ENCODE data around the gene FAM228B.
"Not testable (repeated sequence)": the region's sequence is repeated elsewhere in the genome, so short reads cannot be mapped to it uniquely, and the experiment has no call there.

FAM228B gene

DNA sequence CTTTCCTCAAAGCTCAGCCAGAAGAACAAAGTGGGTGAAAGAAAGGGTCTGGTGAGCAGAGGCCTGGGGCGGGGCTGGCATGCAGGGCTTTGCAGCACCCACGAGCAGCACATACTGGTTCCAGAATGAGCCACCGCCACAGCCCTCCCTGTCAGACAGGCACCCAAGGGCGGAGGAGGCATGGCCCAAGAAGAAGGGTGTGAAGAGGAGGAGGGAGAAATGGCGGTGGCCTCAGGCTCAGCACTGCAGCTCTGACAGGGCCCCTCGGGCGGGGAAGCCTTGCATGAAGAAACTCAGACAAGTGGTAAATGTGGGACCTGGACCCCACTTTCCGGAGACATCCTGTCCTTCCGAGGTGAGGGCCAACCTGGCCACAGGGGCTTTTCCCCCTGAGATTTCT is 67.2 kb downstream of the FAM228B start:
- TF ChIP-seq PAX5 (IDR thresholded peaks at IDR 0.05; ENCODE audit: insufficient read depth, low read length, severe bottlenecking) (no peak), SPI1 (IDR thresholded peaks at IDR 0.05; ENCODE audit: low read depth, low read length) (no peak), POU2F2 (IDR thresholded peaks at IDR 0.05; ENCODE audit: low read depth, low read length) (no peak), POLR2A (IDR thresholded peaks at IDR 0.05; ENCODE audit: low read depth, low read length) (no peak), POLR2AphosphoS5 (IDR thresholded peaks at IDR 0.05; ENCODE audit: low read depth, low read length) (no peak), TAF1 (IDR thresholded peaks at IDR 0.05; ENCODE audit: low read depth, low read length) (no peak)
- FAIRE-seq = no peak
- DNase-seq (ENCODE audit: insufficient read length, low spot score) = no peak

DNA sequence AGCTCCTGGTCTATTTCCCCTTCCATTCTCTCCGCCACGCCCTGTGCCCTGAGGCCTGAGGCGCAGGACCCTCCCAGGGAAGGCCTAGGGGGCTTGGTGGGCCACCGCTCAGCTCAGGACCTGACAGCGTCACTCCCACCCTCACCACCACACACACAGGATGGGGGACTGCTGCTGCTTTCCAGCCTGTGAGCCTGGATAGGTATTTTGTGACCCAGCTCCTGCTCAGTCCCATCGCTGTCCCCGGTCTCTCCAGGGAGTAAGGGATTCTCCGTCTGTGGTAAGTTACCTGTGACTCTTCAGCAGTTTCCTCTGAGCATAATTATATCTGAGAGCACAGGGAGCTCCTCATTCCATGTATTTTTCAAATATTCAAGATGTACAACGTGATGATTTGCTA is 67.9 kb downstream of the FAM228B start:
- TF ChIP-seq TAF1 (IDR thresholded peaks at IDR 0.05; ENCODE audit: low read depth, low read length) (no peak), POU2F2 (IDR thresholded peaks at IDR 0.05; ENCODE audit: low read depth, low read length) (no peak), SPI1 (IDR thresholded peaks at IDR 0.05; ENCODE audit: low read depth, low read length) (no peak), POLR2AphosphoS5 (IDR thresholded peaks at IDR 0.05; ENCODE audit: low read depth, low read length) (no peak), POLR2A (IDR thresholded peaks at IDR 0.05; ENCODE audit: low read depth, low read length) (no peak), PAX5 (IDR thresholded peaks at IDR 0.05; ENCODE audit: insufficient read depth, low read length, severe bottlenecking) (no peak)
- DNase-seq (ENCODE audit: insufficient read length, low spot score) (no peak), FAIRE-seq (no peak)

DNA sequence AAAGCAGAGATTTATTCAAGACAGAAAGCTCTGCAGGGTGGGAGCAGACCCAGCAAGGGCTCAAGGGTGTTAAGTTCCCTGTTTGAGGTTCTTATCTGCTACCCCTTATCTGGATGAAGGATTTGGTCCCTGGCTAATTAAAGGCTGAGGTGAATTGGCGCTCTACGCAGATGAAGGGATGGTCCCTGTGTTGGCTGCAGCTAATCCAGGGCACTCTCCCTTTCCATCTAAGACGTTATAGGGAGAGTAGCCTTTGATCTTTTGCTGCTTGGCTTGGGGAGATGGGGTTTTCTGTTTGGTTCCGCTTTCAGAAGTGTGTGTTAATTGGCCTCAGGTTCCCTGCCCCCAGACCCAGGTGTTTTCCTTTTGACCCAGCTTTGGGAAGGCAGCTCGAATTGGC is 68.6 kb downstream of the FAM228B start:
- TF ChIP-seq PAX5 (IDR thresholded peaks at IDR 0.05; ENCODE audit: insufficient read depth, low read length, severe bottlenecking) (no peak), POLR2A (IDR thresholded peaks at IDR 0.05; ENCODE audit: low read depth, low read length) (no peak), POU2F2 (IDR thresholded peaks at IDR 0.05; ENCODE audit: low read depth, low read length) (no peak), POLR2AphosphoS5 (IDR thresholded peaks at IDR 0.05; ENCODE audit: low read depth, low read length) (no peak), TAF1 (IDR thresholded peaks at IDR 0.05; ENCODE audit: low read depth, low read length) (no peak), SPI1 (IDR thresholded peaks at IDR 0.05; ENCODE audit: low read depth, low read length) (no peak)
- FAIRE-seq = no peak
- DNase-seq (ENCODE audit: insufficient read length, low spot score) = no peak

DNA sequence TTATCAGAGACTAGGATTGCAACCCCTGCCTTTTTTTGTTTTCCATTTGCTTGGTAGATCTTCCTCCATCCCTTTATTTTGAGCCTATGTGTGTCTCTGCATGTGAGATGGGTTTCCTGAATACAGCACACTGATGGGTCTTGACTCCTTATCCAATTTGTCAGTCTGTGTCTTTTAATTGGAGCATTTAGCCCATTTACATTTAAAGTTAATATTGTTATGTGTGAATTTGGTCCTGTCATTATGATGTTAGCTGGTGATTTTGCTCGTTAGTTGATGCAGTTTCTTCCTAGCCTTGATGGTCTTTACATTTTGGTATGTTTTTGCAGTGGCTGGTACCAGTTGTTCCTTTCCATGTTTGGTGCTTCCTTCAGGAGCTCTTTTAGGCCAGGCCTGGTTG is 73.9 kb downstream of the FAM228B start:
- FAIRE-seq; DNase-seq (ENCODE audit: insufficient read length, low spot score): not testable (repeated sequence)

DNA sequence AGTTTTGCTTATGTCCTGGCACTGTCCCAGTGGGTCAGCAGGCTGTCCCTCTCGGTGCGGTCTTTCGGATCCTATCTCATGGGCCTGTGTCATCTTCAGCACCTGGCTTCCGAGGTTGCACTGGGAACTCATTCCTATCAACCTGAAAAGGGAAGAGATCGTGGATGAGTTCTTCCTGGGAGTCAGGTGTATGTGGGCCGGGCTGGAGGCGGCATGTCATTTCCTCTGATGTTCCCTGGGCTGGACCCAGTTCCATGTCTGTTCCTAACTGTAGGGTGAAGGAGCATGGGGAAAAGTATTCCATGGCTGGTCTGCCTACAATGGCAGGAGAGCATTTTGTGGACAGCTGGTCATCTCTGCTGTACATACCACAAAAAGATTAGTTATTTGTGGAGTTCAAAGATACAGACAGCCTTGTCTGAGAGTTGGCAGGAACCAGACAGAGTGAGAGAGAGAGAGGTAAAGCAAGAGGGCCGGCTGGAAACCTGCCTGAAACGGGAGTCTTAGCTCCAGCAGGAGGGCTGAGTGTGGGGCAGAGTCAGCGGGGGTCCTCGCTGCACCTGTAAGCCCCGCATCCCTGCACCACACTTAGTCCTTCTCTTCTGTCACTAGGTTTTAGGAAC is 76.8 kb downstream of the FAM228B start:
- FAIRE-seq (no peak), DNase-seq (ENCODE audit: insufficient read length, low spot score) (no peak)
- TF ChIP-seq POLR2AphosphoS5 (IDR thresholded peaks at IDR 0.05; ENCODE audit: low read depth, low read length) (no peak), PAX5 (IDR thresholded peaks at IDR 0.05; ENCODE audit: insufficient read depth, low read length, severe bottlenecking) (no peak), POU2F2 (IDR thresholded peaks at IDR 0.05; ENCODE audit: low read depth, low read length) (no peak)

DNA sequence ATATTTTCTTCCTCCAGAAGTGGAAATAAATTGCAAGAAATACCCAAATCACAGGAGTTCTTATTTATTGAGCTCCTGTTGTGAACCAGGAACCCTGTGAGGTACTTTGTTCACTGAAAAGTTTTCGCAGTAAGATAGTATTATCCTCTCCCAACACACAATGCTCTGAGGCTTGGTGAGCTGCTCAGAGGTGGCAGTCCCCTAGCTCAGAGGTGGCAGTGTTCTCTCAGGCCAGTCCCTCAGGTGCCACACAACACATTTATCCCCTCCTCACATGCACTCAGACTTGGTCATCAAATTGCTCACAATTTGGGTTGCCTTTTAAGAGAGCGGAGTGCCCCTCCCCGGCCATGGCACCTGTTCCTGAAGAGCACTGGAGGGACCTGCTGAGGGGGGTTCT is 77.5 kb downstream of the FAM228B start:
- FAIRE-seq (no peak), DNase-seq (ENCODE audit: insufficient read length, low spot score) (no peak)
- no peak for TF ChIP-seq PAX5 (IDR thresholded peaks at IDR 0.05; ENCODE audit: insufficient read depth, low read length, severe bottlenecking)
- TF ChIP-seq POLR2AphosphoS5 (IDR thresholded peaks at IDR 0.05; ENCODE audit: low read depth, low read length) = no peak
- no peak for TF ChIP-seq TAF1 (IDR thresholded peaks at IDR 0.05; ENCODE audit: low read depth, low read length)
- TF ChIP-seq POU2F2 (IDR thresholded peaks at IDR 0.05; ENCODE audit: low read depth, low read length) = no peak
- no peak for TF ChIP-seq POLR2A (IDR thresholded peaks at IDR 0.05; ENCODE audit: low read depth, low read length)
- TF ChIP-seq SPI1 (IDR thresholded peaks at IDR 0.05; ENCODE audit: low read depth, low read length) = no peak

DNA sequence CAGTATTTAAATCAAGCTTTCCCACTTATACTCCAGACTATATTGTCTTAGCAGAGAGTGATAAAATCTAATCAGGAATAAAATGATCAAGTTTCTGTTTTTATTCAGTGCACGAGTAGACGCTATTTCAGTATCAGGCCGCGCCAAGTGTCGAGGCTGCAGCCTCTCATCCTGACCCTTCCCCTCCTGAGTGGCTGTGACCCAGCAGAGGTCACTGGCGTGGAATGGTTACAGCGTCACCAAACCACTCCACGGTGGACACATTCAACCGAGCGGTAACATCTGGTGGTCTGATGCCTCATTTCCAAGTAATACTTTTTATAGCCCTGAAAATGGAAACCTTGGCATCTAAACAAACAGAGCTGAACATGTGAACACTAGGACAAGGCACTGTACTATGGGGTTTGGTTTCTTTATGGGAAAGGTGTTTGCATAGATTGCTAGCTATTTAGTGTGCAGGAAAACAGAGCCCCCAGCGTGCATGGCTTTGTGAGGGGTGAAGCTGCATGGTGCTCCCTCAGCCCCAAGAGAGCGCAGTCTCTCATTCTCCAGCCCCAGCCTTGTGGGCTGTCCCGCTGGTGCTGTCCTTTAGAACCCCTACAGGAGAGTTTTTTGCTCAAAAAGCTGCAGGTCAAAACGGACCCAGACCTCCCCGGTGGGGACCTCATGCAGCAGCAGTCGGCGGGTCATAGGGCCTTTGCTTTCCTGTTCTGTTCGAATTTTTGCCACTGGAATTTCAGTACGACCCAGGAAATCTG is 79.9 kb downstream of the FAM228B start:
- TF ChIP-seq POU2F2 (IDR thresholded peaks at IDR 0.05; ENCODE audit: low read depth, low read length) (no peak), POLR2AphosphoS5 (IDR thresholded peaks at IDR 0.05; ENCODE audit: low read depth, low read length) (no peak), TAF1 (IDR thresholded peaks at IDR 0.05; ENCODE audit: low read depth, low read length) (no peak), SPI1 (IDR thresholded peaks at IDR 0.05; ENCODE audit: low read depth, low read length) (no peak), POLR2A (IDR thresholded peaks at IDR 0.05; ENCODE audit: low read depth, low read length) (no peak), PAX5 (IDR thresholded peaks at IDR 0.05; ENCODE audit: insufficient read depth, low read length, severe bottlenecking) (no peak)
- no peak for FAIRE-seq
- DNase-seq (ENCODE audit: insufficient read length, low spot score) = no peak

DNA sequence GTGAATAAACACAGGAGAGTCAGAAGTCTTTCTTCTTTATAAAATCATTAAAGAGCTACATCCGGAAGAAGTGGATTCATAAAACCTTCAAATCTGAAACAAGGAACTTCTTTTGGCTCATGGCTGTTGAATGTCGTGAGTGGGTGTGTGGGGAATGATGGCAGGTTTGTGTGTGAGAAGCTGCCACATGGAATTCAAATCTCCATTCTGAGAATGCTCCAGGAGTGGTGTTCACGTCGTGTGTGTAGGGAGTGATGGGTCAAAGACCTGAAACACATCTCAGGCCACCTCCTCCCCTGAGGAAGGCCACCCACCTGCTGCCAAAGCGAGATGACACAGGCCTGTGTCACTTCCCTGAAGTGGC is 80.5 kb downstream of the FAM228B start:
- FAIRE-seq (no peak), DNase-seq (ENCODE audit: insufficient read length, low spot score) (no peak)
- TF ChIP-seq TAF1 (IDR thresholded peaks at IDR 0.05; ENCODE audit: low read depth, low read length) (no peak), POU2F2 (IDR thresholded peaks at IDR 0.05; ENCODE audit: low read depth, low read length) (no peak)

DNA sequence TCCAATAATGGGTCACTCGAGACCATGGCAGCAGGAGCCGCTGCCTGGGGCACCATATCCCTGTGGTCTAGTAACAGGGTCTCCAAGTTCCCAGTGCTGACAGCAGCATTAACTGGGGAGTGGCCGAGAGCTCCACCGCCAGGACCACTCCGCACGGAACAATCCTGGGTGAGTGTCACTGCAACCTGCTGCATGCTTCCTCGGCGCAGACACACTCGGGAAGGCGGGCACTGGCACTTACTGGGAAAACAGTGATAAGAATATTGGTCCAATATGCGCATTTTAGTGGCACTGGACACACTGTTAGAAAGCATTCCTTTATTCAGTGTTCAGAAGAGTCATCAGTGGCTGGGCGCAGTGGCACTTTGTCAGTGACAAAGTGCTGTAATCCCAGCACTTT is 81.2 kb downstream of the FAM228B start:
- no peak for TF ChIP-seq POU2F2 (IDR thresholded peaks at IDR 0.05; ENCODE audit: low read depth, low read length)
- no peak for TF ChIP-seq TAF1 (IDR thresholded peaks at IDR 0.05; ENCODE audit: low read depth, low read length)
- no peak for DNase-seq (ENCODE audit: insufficient read length, low spot score)
- no peak for FAIRE-seq

DNA sequence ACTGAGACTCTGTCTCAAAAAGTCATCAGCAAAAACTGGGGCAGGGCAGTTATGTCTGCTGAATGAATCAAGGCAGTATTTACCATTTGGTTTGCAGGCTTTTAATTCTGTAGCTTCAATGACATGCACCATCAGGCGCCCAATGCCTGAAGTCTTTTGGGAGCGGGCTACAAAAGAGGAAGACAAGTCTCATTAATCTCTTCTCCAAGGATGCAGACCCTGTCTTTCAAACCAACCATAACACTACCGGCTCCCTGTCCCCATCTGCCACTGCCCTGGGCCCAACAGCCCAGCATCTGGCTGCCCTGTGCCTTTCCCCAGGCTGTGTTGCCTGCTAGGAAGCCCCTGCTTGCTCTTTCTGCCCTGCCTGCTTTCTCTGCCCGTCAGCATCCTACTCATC is 81.9 kb downstream of the FAM228B start:
- TF ChIP-seq TAF1 (IDR thresholded peaks at IDR 0.05; ENCODE audit: low read depth, low read length) (no peak), POLR2A (IDR thresholded peaks at IDR 0.05; ENCODE audit: low read depth, low read length) (no peak), PAX5 (IDR thresholded peaks at IDR 0.05; ENCODE audit: insufficient read depth, low read length, severe bottlenecking) (no peak), POLR2AphosphoS5 (IDR thresholded peaks at IDR 0.05; ENCODE audit: low read depth, low read length) (no peak), POU2F2 (IDR thresholded peaks at IDR 0.05; ENCODE audit: low read depth, low read length) (no peak), SPI1 (IDR thresholded peaks at IDR 0.05; ENCODE audit: low read depth, low read length) (no peak)
- no peak for FAIRE-seq
- DNase-seq (ENCODE audit: insufficient read length, low spot score) = no peak

Measured in GM12891 (cell line).